K562 (cell line): ENCODE results near the gene HOXD4. TPM values are rescaled to one million over a fixed set of nuclear protein-coding genes. Genes with fewer than 3 reads are reported as not detected.

ENCODE experiments used
- ATAC-seq: fragments of 200-7000 bp; cut with Tn5 transposase; 3 replicates; pipeline ENCODE4 v1.9.1; 2020; ENCODE audit warnings: moderate library complexity
- BruUV-seq: library from RNA; stranded (reverse); fragments of 400-500 nt; replicated peaks from 2 replicates; lab custom pipeline; 2021; lab: Mats Ljungman, UMichigan
- CTCF ChIA-PET: fragments of 300-600 bp; formaldehyde crosslinking; extraction: SDS; loops from one replicate; lab custom pipeline; 2021; ENCODE audit warnings: low intra/inter-chr PET ratio; lab: Yijun Ruan, JAX
- POLR2A ChIA-PET: fragments of 300-600, 350-650 bp; sonication (Branson Sonifier 250); formaldehyde crosslinking; extraction: SDS; loops from one replicate; lab custom pipeline; 2021; ENCODE audit warnings: antibody characterized with exemption, inconsistent platforms; lab: Yijun Ruan, JAX
- DNase-seq, 4 experiments: peaks; one replicate each; pipeline versions ENCODE4 v3.0.0 to v3.0.0-alpha.2; 2011 to 2018; ENCODE audit warnings: low spot score in 3 of 4, mixed read lengths in 3 of 4; ENCODE audit errors: extremely low read depth in 1 of 4
- FAIRE-seq: peaks from 2 replicates; lab custom pipeline; 2011; peaks lifted over from hg19 to GRCh38; lab: Jason Lieb, UNC
- H2AFZ ChIP-seq: 2 replicates; pipeline ENCODE4 v1.6.0; 2011; ENCODE audit warnings: low read depth, low read length, control low read depth, inconsistent platforms
- H3K27ac ChIP-seq: fragments of 200-600 bp; 3 replicates; pipeline ENCODE4 v1.8.0; 2011; ENCODE audit warnings: low read depth, mild to moderate bottlenecking, control low read depth, inconsistent platforms, low read length, moderate library complexity, mixed read lengths; ENCODE audit errors: extremely low read depth
- H3K27me3 ChIP-seq, 2 experiments: fragments of 300-600 bp in 1 of 2; 2 replicates in 1 of 2; 3 replicates in 1 of 2; pipeline versions ENCODE4 v1.6.0 to v1.8.0; 2011; ENCODE audit warnings: inconsistent platforms in 2 of 2, low read length in 2 of 2, mild to moderate bottlenecking in 1 of 2, mixed read lengths in 1 of 2, moderate library complexity in 1 of 2; ENCODE audit not compliant: control insufficient read depth in 2 of 2, insufficient read depth in 2 of 2
- H3K36me3 ChIP-seq: fragments of 300-600 bp; 3 replicates; pipeline ENCODE4 v1.8.0; 2011; ENCODE audit warnings: mild to moderate bottlenecking, low read length, inconsistent platforms; ENCODE audit not compliant: control insufficient read depth, insufficient read depth
- H3K4me1 ChIP-seq, 2 experiments: fragments of 200-600 bp in 1 of 2; replicated peaks in 1 of 2; 2 replicates in 1 of 2; 3 replicates in 1 of 2; pipeline versions ENCODE4 v1.5.1 to v1.8.0; 2011; ENCODE audit warnings: inconsistent platforms in 2 of 2, low read length in 2 of 2, mild to moderate bottlenecking in 1 of 2, mixed read lengths in 1 of 2, moderate library complexity in 1 of 2; ENCODE audit not compliant: control insufficient read depth in 2 of 2, insufficient read depth in 2 of 2
- H3K4me2 ChIP-seq: 2 replicates; pipeline ENCODE4 v1.6.1; 2011; ENCODE audit warnings: low read length, control low read depth, inconsistent platforms, mixed read lengths; ENCODE audit not compliant: insufficient read depth
- H3K4me3 ChIP-seq: fragments of 200-600 bp; sonication (generic), shearing (Covaris generic); 2 replicates; pipeline ENCODE4 v1.5.1; 2016; ENCODE audit warnings: control low read depth, inconsistent platforms
- H3K79me2 ChIP-seq: fragments of 200-600 bp; 3 replicates; pipeline ENCODE4 v1.8.0; 2011; ENCODE audit warnings: low read length, inconsistent platforms; ENCODE audit not compliant: control insufficient read depth, insufficient read depth
- H3K9ac ChIP-seq, 2 experiments: 2 replicates each; pipeline versions ENCODE4 v1.6.0 to v1.6.1; 2011; ENCODE audit warnings: low read depth in 2 of 2, low read length in 2 of 2, control low read depth in 1 of 2, inconsistent platforms in 1 of 2, mild to moderate bottlenecking in 1 of 2, mixed read lengths in 1 of 2; ENCODE audit not compliant: insufficient read depth in 1 of 2
- H3K9me1 ChIP-seq: one replicate; pipeline ENCODE4 v1.6.0; 2011; ENCODE audit warnings: inconsistent platforms, mild to moderate bottlenecking, low read length, moderate library complexity; ENCODE audit not compliant: control insufficient read depth, insufficient read depth
- H3K9me3 ChIP-seq: replicated peaks from 2 replicates; pipeline ENCODE4 v1.5.1; 2011; ENCODE audit warnings: low read depth, low read length, inconsistent platforms; ENCODE audit not compliant: control insufficient read depth, insufficient read depth
- H4K20me1 ChIP-seq: replicated peaks from 2 replicates; pipeline ENCODE4 v1.6.1; 2011; ENCODE audit warnings: low read length, inconsistent platforms, mixed read lengths; ENCODE audit not compliant: control insufficient read depth, insufficient read depth
- CREB3 ChIP-seq: fragments of 450-650 bp; conservative IDR thresholded peaks from 2 replicates; pipeline ENCODE4 v1.6.1; 2016; ENCODE audit warnings: missing genetic modification characterization, low read depth, mild to moderate bottlenecking, missing compliant biosample characterization, moderate library complexity
- E2F3 ChIP-seq: fragments of 250-450 bp; sonication (Bioruptor Pico); IDR thresholded peaks from 2 replicates; pipeline ENCODE4 v1.4.0; 2020; ENCODE audit warnings: mild to moderate bottlenecking
- ESRRA ChIP-seq: fragments of 450-650 bp; IDR thresholded peaks from 2 replicates; pipeline ENCODE4 v1.6.1; 2014; ENCODE audit warnings: low read depth, mild to moderate bottlenecking, moderate library complexity, borderline replicate concordance
- JUND ChIP-seq, 2 experiments: IDR thresholded peaks; 2 replicates in 1 of 2; 3 replicates in 1 of 2; pipeline ENCODE4 v1.6.1; 2011; ENCODE audit warnings: borderline replicate concordance in 2 of 2, low read depth in 2 of 2, low read length in 2 of 2, improper control_type of control experiment in 1 of 2, missing biosample characterization in 1 of 2, missing genetic modification characterization in 1 of 2, missing genetic modification reagents in 1 of 2
- MCM3 ChIP-seq: fragments of 450-650 bp; IDR thresholded peaks from 2 replicates; pipeline ENCODE4 v1.6.1; 2016
- NFXL1 ChIP-seq: fragments of 450-650 bp; formaldehyde crosslinking; IDR thresholded peaks from 2 replicates; pipeline ENCODE4 v1.4.0; 2021; ENCODE audit warnings: mild to moderate bottlenecking
- PRPF4 ChIP-seq: fragments of 200-400 bp; formaldehyde crosslinking; IDR thresholded peaks from one replicate; pipeline ENCODE4 v1.6.1; 2017; ENCODE audit warnings: low read length, low read depth, mild to moderate bottlenecking; ENCODE audit not compliant: insufficient read depth, poor library complexity, severe bottlenecking
- RNF219 ChIP-seq: fragments of 250-450 bp; sonication (Bioruptor Pico); IDR thresholded peaks from 2 replicates; pipeline ENCODE4 v1.5.0; 2022; ENCODE audit warnings: mild to moderate bottlenecking
- ZMIZ1 ChIP-seq, 2 experiments: fragments of 150-350 bp in 1 of 2; IDR thresholded peaks; 2 replicates each; pipeline ENCODE4 v1.6.1; 2012 to 2016; ENCODE audit warnings: low read depth in 2 of 2, low read length in 2 of 2, mild to moderate bottlenecking in 1 of 2, moderate library complexity in 1 of 2
- ZNF354B ChIP-seq: fragments of 250-450 bp; sonication (Bioruptor Pico); IDR thresholded peaks from 2 replicates; pipeline ENCODE4 v1.4.0; 2020
- ZNF830 ChIP-seq: fragments of 250-450 bp; sonication (Bioruptor Pico); IDR thresholded peaks from 2 replicates; pipeline ENCODE4 v1.5.0; 2021; ENCODE audit warnings: mild to moderate bottlenecking
- WGBS: fragments of 100-300 bp; shearing (Covaris generic); methylation state at CpG from one replicate; pipeline ENCODE4 v1.1.6; 2016; ENCODE audit warnings: low coverage, mixed read lengths; ENCODE audit not compliant: insufficient coverage; ENCODE audit errors: missing lambda C conversion rate; 5-methylcytosine and 5-hydroxymethylcytosine counted together
- in situ Hi-C: fragments of 300-500 bp; cut with MboI; formaldehyde crosslinking; loops from 4 replicates; pipeline ENCODE4 v1.15.0; 2018; ENCODE audit warnings: inconsistent platforms, mixed read lengths
- intact Hi-C: fragments of 100-400 bp; cut with micrococcal nuclease; formaldehyde crosslinking; loops from 2 replicates; pipeline ENCODE4 v1.14.2; 2022
- polyA plus RNA-seq, 8 experiments: library from polyadenylated mRNA; depleted of rRNA in 4 of 8; stranded (reverse) in 5 of 8; unstranded in 3 of 8; fragments of >200 nt; fragmentation: Nextera tagmentation in 2 of 8; fragmentation: Illumina TruSeq in 1 of 8; extraction: Ambion mirVana in 2 of 8; extraction: Trizol in 1 of 8; gene quantifications; 2 replicates each; pipeline versions ENCODE4 v1.2.1 to v1.2.3, GENCODE V29; 2011 to 2014; ENCODE audit warnings: inconsistent platforms in 1 of 8, missing spikeins in 1 of 8
- total RNA-seq, 7 experiments: library from RNA; depleted of rRNA in 6 of 7; stranded (reverse); fragments of >200 nt in 6 of 7; fragmentation: Illumina TruSeq in 2 of 7; extraction: Trizol in 2 of 7; gene quantifications; 2 replicates each; pipeline versions ENCODE4 v1.2.1 to v1.2.3, GENCODE V29; 2011 to 2021; ENCODE audit warnings: low replicate concordance in 1 of 7

Gene HOXD4
- total and polyA plus RNA-seq, 9 of the 15 experiments (the other 6 are each of a cell fraction or from before 2014, with no cell fraction given) = not detected

GRCh38 chr2:176124947-176125771 is 26.2 kb upstream of the HOXD4 start:
- Histone ChIP-seq H3K36me3 (no peaks in the 10 kb centered on the region), H3K4me2 (no peak overlapping the region), H3K27ac (no peak overlapping the region), H3K4me1 (peaks cover 0 to 34% of the 10 kb centered on the region in 2 experiments; a peak in 2 of 5 replicates), H3K9me1 (no peaks in the 10 kb centered on the region), H3K4me3 (no peak overlapping the region), H4K20me1 (0 out of 2 replicates have a peak, but pooled peaks cover 6% of the 10 kb centered on the region), H2AFZ (no peak overlapping the region), H3K9ac (no peak overlapping the region), H3K9me3 (no peaks in the 10 kb centered on the region), H3K27me3 (peaks cover 72 to 80% of the 10 kb centered on the region in 2 experiments), H3K79me2 (no peaks in the 10 kb centered on the region)
- 2% methylated on average over 9 of the region's 9 CpGs for WGBS
- CTCF ChIA-PET = no interaction called here
- no peak for DNase-seq
- no TSS peak for BruUV-seq
- POLR2A ChIA-PET = interaction anchor here (0.6 to 1.5 kb wide), 2 partner anchors 325 to 529 kb away, joined by 3 to 5 read pairs; no protein-coding TSS in a partner anchor
- no peak for FAIRE-seq
- no peak for ATAC-seq
- intact Hi-C loops = loop anchor here (5.0 kb wide), 2 partner anchors 427 to 687 kb away; no protein-coding TSS in a partner anchor
- in situ Hi-C loops = loop anchor here (5.0 to 25.0 kb wide), 4 partner anchors 512 to 1637 kb away; no protein-coding TSS in a partner anchor
- no peak for TF ChIP-seq MCM3
- TF ChIP-seq ESRRA = no peak
- no peak for TF ChIP-seq RNF219
- no peak for TF ChIP-seq ZNF830 (CRISPR knock-in tag)
- TF ChIP-seq PRPF4 = no peak
- TF ChIP-seq JUND (IDR thresholded peaks at IDR 0.05; ENCODE audit: borderline replicate concordance, low read depth, low read length) = no peak
- no peak for TF ChIP-seq JUND (tag; IDR thresholded peaks at IDR 0.05; ENCODE audit: borderline replicate concordance, low read depth, low read length)
- no peak for TF ChIP-seq NFXL1 (CRISPR knock-in tag)
- no peak for TF ChIP-seq E2F3
- TF ChIP-seq ZMIZ1 (IDR thresholded peaks at IDR 0.05; ENCODE audit: low read depth in 2 of 2, low read length in 2 of 2) = no peak
- TF ChIP-seq CREB3 (tag) = no peak
- TF ChIP-seq ZNF354B (CRISPR knock-in tag) = no peak
